Prostate gland (tissue), 2 donors: ENCODE data around the gene PEX5.

Source experiments
- POLR2A ChIP-seq: fragments of 450-650 bp; IDR thresholded peaks from one replicate; pipeline ENCODE4 v1.6.1; 2016; ENCODE audit warnings: antibody characterized with exemption, mild to moderate bottlenecking
- TF ChIP-seq, protein P1 (sequence below), 4 experiments: fragments of 200-600 bp in 2 of 4; fragments of 450-650 bp in 2 of 4; sonication (generic) in 2 of 4; IDR thresholded peaks; 1 replicate in 3 of 4; 2 replicates in 1 of 4; pipeline ENCODE4 v1.5.1; 2016 to 2019; ENCODE audit warnings: antibody characterized with exemption in 4 of 4, mild to moderate bottlenecking in 2 of 4, moderate library complexity in 2 of 4

DNA sequence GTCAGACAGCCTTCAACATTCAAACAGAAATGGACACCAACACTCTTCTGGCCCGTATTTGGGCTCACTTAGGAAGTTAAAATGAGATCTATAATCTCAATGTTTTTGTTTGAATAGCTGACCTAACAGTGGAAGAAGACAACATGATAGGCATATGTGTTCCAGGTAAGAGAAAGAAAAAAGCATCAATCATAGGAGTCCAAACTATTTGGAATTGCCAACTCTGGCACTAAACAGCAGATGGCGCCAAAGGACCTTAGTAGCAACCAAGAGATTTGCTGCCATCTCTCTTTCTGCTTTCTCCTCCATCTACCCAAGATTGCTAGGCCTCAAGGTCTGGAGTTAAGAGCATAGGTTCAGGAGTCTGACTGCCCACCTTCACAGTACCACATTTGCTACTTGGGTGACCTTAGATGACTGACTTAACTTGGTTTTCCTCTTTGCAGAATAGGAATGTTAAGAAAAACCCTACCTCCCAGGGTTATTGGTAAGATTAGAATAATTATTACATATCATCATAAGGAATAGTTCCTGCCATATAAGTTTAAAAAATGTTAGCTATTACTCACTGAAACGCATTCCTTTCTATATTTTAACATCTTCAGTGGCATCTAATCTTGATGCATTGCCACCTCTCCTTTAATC lies 30.2 kb downstream of the PEX5 start:
- TF ChIP-seq, protein P1, sequence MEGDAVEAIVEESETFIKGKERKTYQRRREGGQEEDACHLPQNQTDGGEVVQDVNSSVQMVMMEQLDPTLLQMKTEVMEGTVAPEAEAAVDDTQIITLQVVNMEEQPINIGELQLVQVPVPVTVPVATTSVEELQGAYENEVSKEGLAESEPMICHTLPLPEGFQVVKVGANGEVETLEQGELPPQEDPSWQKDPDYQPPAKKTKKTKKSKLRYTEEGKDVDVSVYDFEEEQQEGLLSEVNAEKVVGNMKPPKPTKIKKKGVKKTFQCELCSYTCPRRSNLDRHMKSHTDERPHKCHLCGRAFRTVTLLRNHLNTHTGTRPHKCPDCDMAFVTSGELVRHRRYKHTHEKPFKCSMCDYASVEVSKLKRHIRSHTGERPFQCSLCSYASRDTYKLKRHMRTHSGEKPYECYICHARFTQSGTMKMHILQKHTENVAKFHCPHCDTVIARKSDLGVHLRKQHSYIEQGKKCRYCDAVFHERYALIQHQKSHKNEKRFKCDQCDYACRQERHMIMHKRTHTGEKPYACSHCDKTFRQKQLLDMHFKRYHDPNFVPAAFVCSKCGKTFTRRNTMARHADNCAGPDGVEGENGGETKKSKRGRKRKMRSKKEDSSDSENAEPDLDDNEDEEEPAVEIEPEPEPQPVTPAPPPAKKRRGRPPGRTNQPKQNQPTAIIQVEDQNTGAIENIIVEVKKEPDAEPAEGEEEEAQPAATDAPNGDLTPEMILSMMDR (IDR thresholded peaks at IDR 0.05), result peak; percentile 62 to 90 (median 82)
- no peak for TF ChIP-seq POLR2A
